Measurements from ENCODE around the gene ADARB1. TPM values are rescaled to one million over a fixed set of nuclear protein-coding genes. Genes with fewer than 3 reads are reported as not detected.

ADARB1 gene
- total RNA-seq, 1 donor from 2014 or later, result 19.2 TPM

GRCh38 chr21:45090966-45091365, 16.6 kb downstream of the ADARB1 start:
- no peak for FAIRE-seq
- DNase-seq (ENCODE audit: low spot score in 2 of 2), result no peak

DNA sequence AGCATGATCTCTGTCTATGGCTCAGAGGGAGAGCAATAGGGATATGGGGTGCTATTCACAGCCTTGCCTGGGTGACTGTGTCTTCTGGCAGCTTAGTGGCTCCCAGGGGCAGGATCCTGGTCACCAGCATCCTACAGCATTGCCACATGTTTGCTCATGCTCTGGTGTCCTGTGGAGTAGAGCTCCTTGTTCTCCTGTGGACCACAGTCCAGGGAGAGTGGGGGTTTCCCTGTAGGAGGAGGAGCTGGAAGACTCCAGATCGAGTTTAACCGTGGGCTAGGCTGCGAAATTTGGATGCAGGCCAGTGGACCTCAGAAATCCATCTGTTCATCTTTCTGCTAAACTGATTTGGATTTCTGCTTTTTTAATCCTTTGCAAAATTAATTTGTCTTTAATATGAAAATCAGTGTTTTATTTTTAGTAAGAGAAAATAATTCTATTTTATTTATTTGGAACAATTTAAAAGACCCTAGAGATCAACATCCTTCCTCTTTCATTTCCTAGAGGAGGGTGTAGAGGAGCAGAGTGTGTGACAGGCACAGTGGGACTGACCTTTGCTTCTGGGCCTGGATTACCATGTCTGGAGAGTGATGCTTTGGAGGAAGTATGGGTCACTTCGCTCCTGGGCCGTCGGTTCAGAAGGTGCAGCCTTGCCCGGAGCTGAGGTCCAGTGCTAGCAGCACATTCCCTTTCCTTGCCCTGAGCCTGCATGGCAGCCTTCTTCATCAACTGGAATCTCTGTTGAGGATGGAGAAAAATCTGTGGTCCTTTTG, 17.4 kb downstream of the ADARB1 start:
- FAIRE-seq, result no peak
- no peak for DNase-seq (ENCODE audit: low spot score in 2 of 2)

DNA sequence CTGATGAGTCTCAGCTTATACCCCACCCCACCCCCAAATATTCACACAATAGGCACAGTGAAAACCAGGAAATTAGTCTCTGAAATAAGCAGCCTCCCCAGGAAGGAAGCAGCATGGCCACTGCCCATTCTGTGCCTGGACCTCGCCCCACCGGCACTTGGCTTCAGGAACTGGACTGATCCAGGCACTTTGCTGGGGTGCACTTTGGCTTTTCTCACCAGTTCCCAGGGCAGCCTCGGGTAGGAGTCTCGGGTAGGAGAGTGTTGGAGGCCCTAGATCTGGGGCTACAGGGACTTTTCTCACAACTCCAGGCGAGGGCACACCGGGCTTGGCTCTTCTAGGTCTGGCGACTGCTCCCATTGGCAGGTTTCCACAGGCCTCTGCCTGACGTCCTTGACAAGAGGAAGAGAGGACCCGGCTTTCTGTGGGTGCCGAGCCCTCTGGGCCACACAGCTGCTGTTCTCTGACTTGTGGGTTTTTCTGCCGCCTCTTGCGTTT, 18.7 kb downstream of the ADARB1 start:
- FAIRE-seq (no peak), DNase-seq (ENCODE audit: low spot score in 2 of 2) (no peak)

DNA sequence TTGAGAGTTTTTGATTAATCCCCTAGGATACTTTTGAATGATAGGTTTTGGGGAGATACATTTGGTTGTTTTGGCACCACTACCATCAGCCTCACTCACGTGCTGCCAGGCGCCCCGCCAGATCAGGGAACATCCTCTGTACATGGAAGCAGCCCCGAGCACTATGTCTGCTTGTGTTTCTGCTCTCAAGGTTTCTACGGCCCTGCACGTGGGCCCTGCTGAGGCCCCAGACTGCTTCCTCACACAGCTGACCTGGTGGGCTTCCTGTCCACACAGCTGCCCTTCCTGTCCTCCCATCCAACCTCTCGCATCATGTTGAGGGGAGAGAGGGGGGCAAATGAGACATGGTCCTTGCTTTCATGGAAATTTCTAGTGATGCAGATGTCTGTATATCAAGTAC, 20.0 kb downstream of the ADARB1 start:
- FAIRE-seq (no peak), DNase-seq (ENCODE audit: low spot score in 2 of 2) (no peak)

DNA sequence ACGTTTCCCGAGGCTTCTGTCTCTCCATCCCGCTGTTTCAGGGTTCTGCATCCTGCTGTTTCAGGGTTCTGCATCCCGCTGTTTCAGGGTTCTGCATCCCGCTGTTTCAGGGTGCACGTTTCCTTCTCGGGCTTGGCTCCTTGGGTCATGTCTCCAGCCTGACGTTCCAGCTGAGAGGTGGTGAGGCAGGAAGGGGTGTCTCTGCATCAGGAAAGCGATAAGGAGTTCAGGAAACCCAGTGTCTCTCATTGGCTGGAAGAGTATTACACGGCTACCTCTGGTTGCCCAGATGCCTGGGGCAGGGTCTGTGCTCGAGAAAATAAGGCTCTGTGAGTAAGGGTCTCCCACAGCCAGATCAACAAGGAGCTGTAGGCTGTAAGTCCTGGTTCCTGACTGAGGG, 21.1 kb downstream of the ADARB1 start:
- FAIRE-seq (no peak), DNase-seq (ENCODE audit: low spot score in 2 of 2) (no peak)

GRCh38 chr21:45096217-45096616, 21.8 kb downstream of the ADARB1 start:
- DNase-seq (ENCODE audit: low spot score in 2 of 2) (no peak), FAIRE-seq (no peak)

DNA sequence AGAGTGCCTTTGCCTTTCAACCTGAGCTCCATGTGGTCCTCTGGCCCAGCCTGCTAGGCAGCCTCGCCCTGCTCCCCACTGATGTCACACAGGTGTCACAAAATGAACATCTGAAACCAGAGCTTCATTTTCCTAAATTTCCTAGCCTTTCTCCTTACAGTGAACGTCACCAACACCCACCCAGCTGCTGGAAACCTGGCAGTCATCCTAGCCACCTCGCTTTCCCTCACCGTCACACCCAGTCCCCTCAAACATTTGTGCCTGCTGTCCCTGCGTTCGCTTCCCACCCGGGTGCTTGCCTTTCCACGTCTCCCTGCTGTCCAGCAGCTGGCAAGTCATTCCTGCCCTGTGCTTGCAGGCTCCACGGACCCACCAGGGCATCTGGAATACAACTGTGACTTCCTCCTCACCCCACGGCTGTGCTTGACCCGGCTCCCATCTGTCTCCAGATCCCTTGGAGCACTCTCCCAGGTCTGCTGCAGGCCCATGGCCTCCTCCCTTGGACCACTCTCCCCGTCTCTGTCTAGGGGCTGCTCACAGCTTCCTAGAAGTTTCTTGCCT, 23.5 kb downstream of the ADARB1 start:
- no peak for DNase-seq (ENCODE audit: low spot score in 2 of 2)
- no peak for FAIRE-seq

DNA sequence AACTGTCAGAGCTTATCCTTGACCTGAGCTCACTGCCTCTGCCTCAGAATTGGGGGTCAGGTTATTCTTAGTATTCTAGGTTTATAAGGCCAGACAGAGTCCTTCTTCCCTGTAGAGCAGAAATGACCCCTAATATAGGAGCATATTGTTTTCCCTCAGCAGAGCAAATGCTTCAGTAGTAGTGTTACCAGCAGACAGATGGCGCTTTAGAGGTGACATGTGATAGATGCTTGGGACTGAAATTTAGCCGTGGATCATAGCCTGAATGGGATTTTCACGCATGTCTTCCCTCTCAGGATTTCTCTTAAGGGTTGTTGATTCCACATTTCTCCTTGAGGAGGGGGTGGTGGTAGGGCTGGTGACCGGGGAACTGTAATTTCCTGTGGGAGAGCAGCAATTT, 24.5 kb downstream of the ADARB1 start:
- DNase-seq (ENCODE audit: low spot score in 2 of 2), result no peak
- no peak for FAIRE-seq

GRCh38 chr21:45099571-45099970, 25.2 kb downstream of the ADARB1 start:
- DNase-seq (ENCODE audit: low spot score in 2 of 2) (no peak), FAIRE-seq (no peak)

- no peak for FAIRE-seq
- no peak for DNase-seq (ENCODE audit: low spot score in 2 of 2)
Observed at GRCh38 chr21:45100866-45101265, 26.5 kb downstream of the ADARB1 start.

DNA sequence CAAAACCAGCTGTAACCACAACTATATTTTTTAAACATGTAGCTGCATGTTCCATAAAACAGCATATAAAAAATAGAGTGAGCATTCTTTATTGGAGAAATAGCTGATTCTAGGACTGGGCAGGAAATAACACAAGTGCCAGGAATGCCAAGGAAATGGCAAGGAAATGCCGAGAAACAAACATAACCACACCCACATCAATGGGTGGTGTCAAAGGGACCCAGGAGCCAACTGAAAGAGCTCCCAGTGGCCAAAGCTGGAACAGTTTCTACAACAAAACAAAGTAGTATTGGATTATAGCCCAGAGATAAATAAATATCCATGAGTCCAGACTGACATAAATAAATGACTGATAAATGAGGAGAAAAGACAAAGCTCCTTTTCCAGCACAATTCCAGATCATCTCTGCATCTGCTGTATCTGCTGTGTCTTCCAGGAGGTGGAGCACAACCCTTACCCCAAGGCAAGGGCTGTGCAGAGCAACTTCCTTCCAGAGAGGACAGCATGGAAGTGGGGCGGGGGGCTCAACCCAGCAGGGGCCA, 28.1 kb downstream of the ADARB1 start:
- FAIRE-seq (no peak), DNase-seq (ENCODE audit: low spot score in 2 of 2) (no peak)

- no peak for DNase-seq (ENCODE audit: low spot score in 2 of 2)
- FAIRE-seq, result no peak
Observed at GRCh38 chr21:45103971-45104520, 29.7 kb downstream of the ADARB1 start.

DNA sequence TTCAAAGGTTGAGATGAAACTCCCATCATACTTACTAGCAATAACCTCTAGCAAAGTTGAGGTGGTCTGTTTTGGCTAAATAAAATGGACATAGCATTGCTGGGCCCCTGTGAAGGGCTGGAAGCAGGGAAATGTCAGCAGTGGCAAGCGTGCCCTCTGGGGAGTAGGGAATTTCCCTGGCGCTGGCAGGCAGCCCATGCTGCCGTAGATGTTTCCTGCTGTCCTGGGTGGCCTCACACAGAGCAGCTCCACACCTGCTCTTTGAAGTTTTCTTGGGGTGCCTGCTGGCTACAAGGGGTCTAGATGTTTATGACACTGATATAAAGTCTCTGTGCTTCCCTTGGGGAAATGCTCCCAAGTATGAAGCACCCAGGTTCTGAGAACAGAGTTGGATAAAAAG, 30.2 kb downstream of the ADARB1 start:
- FAIRE-seq (no peak), DNase-seq (ENCODE audit: low spot score in 2 of 2) (no peak)

- FAIRE-seq (no peak), DNase-seq (ENCODE audit: low spot score in 2 of 2) (no peak)
Observed at GRCh38 chr21:45105906-45106485, 31.6 kb downstream of the ADARB1 start.

- DNase-seq (ENCODE audit: low spot score in 2 of 2) (no peak), FAIRE-seq (no peak)
Observed at GRCh38 chr21:45108034-45108790, 33.8 kb downstream of the ADARB1 start.

DNA sequence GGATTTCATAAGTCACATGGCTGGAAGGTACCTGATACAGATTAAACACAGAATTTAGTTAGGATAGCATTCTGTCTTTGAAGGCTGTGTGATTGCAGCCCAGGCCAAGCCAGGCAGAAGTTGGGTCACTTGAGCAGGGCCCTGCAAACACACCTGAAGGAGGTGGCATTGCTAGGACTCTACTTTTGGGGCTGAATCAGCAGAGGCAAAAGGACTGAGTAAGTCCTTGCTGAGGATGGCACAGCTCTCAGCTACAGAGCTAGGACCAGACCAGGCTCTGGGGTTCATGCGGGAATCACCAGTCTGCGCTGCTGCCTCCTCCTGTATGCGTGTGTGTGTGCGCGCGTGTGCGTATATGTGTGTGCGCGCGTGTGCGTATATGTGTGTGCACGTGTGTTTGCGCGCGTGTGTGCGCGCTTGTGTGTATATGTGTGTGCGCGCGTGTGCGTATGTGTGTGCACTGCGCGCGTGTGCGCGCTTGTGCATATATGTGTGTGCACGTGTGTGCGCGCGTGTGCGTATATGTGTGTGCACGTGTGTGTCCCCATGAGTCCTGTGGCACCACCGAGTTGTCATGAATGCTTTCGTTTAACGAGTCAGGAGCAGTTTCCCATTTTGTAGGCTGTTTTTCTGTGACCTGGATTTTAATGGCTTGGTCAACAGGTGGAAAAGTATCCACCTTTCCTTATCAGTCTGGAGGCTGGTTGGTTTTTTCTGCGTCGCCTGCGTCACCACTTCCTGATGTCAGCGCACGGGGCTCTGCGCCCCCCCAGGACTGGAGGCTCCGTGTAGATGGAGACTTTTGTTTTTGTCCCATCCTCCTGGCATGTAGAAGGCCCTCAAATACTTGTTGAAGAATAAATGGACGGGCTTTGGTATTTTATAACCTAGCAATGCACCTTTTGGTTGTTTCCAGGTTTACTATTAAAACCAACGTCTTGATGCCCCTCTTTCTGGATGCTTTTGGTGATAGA, 34.7 kb downstream of the ADARB1 start:
- DNase-seq (ENCODE audit: low spot score in 2 of 2), result no peak
- no peak for FAIRE-seq

DNA sequence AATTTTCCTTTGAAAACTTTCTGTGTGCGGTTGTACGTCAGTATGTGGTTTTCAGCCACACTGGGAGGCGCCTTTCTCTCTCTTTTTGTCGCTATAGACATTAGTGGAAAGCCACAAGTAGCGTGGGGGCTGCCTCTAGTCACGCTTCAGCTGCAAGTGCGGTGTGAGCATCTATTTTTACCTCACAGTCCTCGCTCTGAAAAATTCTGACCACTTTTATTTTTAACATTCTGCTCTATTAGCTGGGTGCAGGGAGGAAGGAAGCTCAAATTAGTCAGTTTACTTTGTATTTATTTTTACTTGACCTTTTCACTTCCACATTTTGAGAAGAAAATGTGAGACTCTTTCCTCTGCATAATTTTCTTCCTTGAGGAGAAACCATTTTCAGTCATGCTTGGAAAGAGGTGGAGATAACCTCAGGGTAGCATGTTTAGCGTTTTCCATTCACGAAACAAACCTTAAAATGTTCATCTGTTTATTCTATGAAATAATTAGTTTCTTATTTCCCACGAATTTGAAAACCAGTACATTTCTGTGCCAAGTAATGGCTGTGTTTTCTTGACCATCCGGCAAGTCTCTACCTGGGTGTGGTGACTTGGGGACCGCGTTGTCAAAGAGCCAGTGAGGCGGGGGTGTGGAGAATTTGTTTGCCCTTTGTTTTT, 35.6 kb downstream of the ADARB1 start:
- DNase-seq (ENCODE audit: low spot score in 2 of 2) (peak in 1 of 2 donors; percentile 44), FAIRE-seq (no peak)

- no peak for FAIRE-seq
Observed at GRCh38 chr21:45110873-45111624, 36.7 kb downstream of the ADARB1 start.

More at GRCh38 chr21:45110873-45111624, 36.7 kb downstream of the ADARB1 start:
- DNase-seq (ENCODE audit: low spot score in 2 of 2), result no peak

Measured in frontal cortex (tissue), 4 donors.